HG02938 (cell line): ENCODE measurements around the gene FKTN.

ENCODE experiments used
- ATAC-seq: cut with Tn5 transposase; IDR thresholded peaks from one replicate; pipeline ENCODE4 v1.9.1; 2021; ENCODE audit warnings: mild to moderate bottlenecking, moderate library complexity; ENCODE audit not compliant: unreplicated experiment

FKTN gene

GRCh38 chr9:105632807-105633206 is 74.9 kb downstream of the FKTN start:
- no peak for ATAC-seq

DNA sequence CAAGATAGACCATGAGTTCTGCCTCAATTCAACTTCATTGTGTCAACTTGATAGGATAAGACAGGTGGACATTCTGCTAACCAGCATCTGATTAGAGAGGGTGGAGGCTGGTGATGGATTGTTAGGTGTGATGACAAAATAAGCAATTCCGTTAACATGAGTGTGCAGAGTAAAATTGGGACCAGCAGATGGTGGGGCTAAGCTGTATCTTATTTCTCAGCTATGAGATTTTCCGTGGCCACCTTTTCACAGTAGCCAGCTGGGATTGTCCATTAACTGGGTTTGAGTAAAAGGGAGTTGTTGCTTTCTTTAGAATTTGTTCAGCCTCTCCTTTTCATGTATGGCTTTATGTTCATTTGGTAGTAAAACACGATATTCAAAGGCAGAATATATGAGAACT is 75.5 kb downstream of the FKTN start:
- ATAC-seq = no peak

DNA sequence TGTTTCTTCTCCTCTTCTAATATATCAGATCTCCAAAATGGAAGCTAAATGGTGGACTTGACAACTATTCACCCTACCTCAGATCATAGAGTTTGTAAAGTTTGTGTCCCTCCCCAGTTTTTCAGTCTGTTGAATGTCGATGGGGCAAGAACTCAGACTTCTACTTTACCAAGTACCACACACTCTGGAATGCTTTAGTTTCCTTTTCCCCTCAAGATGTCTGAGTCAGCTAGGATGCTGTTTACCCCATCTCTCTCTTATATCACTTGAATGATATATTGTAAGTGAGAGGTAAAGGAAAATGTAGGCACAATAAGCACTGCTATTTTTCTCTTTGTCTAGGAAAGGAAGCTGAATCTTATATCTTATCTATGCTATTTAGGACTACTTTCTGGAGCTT is 78.4 kb downstream of the FKTN start:
- ATAC-seq = no peak

DNA sequence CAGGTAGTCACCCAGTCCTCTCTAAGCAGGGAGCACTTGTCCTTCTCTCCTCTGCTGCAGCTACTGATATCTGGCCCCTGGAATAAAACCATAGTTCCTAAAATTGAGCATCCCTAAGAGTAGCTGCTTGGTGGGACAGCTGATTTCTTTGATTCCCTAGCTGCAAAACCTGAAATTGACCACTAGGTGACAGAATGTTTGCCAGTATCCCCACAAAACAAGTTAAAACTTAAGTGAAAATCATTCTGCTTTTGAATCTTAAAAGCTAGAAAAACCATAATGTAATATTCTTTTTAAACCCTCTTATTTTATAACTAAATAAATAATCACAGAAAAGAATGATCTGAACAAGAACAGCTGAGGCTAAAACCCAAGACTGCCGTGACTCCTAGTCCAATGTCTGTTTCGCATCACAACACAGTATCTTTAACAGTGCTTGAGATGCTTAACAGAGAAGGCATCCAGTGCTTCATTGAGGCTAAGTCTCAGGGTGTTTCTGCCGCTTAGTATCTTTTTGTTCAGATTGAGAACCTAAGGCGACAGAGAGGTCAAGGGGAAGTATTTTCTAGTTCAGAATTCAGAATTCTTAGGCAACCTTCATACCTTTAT is 80.0 kb downstream of the FKTN start:
- no peak for ATAC-seq

- ATAC-seq = no peak
These were observed 82.0 kb downstream of the FKTN start for GRCh38 chr9:105639936-105640335.

- no peak for ATAC-seq
These were observed 85.9 kb downstream of the FKTN start for GRCh38 chr9:105643795-105644194.

DNA sequence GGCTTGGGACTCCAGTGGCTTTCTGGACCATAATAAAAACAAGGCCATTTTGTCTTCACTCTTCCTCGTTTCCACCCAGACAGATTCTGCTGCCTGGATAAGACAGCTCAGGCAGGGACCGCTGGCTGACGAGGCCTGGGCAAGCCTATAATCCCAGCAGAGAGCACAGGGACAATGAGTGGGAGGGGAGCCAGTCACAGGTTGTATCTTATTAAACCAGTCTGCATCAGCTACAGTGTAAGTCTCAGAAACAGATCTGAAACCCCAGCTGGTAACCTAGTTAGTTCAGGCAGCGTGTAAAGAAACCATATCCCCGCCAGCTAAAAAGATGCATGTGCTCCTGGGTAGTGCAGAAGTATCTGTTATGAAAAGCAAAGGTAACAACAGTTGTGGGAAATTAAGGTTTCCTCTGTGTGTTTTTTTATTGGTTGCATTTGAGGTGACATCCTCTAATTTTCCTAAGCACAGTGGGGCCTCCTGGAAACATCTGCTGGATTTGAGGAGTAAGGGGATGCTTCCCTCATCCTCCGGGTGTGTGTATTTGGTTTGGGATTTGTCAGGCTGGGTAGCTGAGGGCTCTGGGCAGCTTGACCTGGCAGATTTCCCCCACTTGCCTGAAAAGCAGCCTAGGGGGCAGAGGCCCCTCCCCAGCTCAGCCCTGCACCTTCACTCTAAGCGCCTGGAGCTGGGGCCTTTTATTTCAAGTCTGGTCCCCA is 89.1 kb downstream of the FKTN start:
- no peak for ATAC-seq

DNA sequence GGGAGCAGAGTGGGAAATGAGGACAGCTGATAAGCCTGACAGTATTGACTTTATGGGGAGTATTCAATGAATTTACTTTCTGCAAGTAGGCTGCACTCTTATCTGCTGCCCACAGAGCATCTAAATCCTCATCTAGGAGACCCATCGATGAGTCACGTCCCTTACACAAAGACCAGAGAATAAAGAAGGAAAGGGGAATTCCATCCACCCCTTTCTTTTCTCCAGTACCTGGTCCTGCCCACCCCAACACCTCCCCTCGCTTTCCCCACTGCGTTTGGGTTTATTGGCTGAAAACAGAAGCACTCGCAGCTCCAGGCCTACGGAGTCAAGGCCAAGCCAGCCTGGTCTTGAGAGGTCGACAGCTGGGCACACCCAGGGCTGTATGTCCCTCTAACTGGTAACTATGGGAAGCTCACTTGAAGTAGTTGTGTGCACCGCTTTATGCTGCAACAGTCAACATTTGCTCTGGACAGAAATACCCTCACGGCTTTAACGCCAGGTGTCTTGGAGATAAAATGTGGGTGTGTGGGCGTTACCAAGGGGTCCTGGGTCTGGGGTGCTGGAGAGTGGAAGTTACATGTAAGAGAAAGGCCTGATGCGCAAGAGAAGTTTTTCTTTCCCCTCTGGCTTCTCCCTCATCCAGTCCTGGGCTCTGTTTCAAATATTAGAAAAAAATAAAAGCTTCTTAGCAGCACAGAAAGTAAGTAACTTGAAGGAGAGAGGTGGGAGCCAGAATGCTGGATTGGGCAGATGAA is 89.8 kb downstream of the FKTN start:
- ATAC-seq = no peak

GRCh38 chr9:105651806-105652205 is 93.9 kb downstream of the FKTN start:
- ATAC-seq = no peak

DNA sequence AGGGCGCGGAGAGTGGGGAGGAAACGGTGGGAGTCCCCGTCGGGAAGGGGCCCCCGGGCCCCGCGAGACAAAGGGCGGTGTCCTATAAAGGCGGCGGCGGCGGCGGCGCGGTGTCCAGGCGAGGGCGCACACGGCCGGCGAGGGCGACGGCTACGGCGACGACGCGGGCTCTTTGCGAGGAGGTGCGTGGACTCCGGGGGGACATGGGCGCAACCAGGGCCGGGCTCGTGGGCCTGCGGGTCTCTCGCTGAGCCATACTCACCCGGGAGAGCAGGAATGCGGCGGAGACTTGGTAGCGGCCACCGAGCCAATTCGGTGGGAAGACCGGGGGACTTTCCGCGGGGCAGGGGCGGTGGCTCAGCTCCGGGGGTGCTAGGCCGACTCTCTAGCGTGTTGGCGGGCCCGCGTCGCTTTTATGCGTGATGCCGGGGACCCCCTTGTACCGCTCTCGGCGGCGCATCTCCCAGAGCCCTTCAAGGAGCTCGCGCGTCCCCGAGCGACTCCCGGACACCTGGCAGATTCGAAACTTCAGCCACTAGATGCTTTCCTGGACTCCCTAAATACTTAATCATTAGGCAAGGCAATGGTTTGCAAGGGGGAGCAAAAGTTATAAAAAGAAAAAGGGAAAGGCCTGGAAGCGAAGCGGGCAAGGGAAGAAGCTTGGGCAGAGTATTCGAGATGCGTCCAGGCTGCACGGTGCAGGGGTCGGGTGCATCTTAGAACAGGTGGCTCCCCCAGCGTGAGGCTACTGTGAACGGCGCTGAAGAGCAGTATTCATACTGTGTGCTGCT is 98.4 kb downstream of the FKTN start:
- ATAC-seq = peak; percentile 50

DNA sequence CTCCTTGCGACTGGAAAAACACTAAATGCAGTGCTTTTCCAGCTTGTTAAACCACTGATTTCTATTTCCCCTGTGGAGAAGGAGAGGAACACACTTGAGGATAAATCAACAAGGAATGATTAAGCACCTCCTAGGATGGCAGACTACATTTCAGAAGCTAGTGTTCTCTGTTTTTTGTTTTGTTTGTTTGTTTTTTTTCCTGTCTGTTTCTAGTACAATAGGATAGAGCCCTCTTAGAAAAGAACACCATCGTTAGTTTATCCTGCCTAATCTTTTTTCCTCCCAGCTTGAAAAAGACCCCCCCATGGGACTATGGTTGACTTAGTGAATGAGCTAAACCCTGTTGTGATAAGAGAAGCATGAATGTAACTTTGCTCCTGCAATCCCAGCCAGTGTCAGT is 100.4 kb downstream of the FKTN start:
- ATAC-seq = no peak

GRCh38 chr9:105661011-105661410 is 103.1 kb downstream of the FKTN start:
- ATAC-seq = no peak

GRCh38 chr9:105662184-105663104 is 104.5 kb downstream of the FKTN start, which contains the start of gene TAL2:
Gene TAL2, plus strand, starts transcription at chr9:105662457. Its CDS starts 40 bp downstream, at chr9:105662497.
- ATAC-seq = peak; percentile 90

GRCh38 chr9:105663914-105664313 is 106.0 kb downstream of the FKTN start:
- no peak for ATAC-seq

DNA sequence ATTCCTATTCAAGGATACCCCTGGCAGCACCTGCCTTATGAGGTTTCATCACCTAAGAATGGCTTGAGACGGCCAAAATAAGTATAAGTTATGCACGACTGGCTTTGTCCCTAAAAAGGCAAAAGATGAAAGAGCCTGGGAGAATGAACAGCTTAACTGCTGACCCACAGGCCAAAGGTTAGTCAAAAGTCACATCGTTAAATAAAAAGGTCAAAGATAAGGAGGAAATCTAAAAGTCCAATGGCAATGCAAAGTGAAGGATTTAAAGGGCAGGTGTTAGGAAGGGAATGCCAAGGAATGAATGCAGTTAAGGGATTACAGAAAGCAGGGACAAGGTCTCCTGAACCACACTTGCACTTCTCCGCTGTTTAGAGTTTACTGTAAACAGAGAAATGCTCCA is 109.9 kb downstream of the FKTN start:
- ATAC-seq = no peak

- ATAC-seq = no peak
These were observed 112.4 kb downstream of the FKTN start for GRCh38 chr9:105670315-105670714.

DNA sequence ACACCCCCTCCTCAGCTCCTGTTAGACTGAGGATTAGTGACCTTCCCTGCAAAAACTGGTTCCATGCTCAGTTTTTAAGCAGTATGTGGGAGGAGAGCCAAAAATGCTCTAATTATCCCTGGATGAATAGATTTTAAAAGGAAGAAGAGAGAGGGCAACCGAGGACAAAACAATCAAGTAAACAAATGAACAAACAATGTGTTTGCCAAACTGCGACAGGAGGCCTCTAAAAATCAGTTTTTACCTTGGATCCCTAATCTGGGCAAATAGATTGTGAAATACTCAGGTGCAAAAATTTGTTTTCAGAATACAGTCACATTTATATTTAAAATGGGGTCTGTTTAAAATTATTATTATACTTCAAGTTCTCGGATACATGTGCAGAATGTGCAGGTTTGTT is 112.8 kb downstream of the FKTN start:
- no peak for ATAC-seq

DNA sequence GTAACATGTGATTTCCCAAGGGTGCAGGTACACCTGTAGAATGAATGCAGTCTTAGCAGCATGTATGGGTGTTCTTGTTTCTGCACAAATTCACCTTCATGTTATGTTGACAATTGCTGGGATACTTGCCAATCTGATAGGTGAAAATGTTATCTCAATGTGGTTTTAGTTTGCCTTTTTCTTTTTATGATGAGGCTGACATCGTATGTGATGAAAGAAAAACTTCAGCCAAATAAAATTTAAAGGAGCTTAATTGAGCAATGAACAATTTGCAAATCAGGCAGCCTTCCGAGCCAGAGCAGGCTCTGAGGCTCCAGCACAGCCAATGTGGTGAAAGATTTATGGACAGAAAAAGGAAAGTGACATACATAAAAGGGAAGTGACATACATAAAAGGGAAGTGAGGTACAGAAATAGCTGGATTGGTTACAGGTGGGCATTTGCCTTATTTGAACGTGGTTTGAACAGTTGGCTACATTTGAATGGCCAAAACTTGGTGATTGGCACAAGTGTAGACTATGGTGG is 114.8 kb downstream of the FKTN start:
- no peak for ATAC-seq

GRCh38 chr9:105673850-105674387 is 116.0 kb downstream of the FKTN start:
- ATAC-seq = no peak
